Keratinocyte (primary cell): ENCODE data around the gene ATP2B1.

Source experiments
- CTCF ChIP-seq, 3 experiments: IDR thresholded peaks in 1 of 3; conservative IDR thresholded peaks in 1 of 3; optimal IDR thresholded peaks in 1 of 3; 2 replicates in 2 of 3; 3 replicates in 1 of 3; pipeline versions ENCODE3 to v1.5.1; 2011; ENCODE audit warnings: low read length in 3 of 3, mild to moderate bottlenecking in 3 of 3, moderate library complexity in 2 of 3, control low read depth in 1 of 3, inconsistent platforms in 1 of 3; ENCODE audit not compliant: insufficient read depth in 2 of 3; ENCODE audit errors: extremely low read depth in 1 of 3
- EZH2 ChIP-seq: IDR thresholded peaks from one replicate; pipeline ENCODE4 v1.6.1; 2012; ENCODE audit warnings: inconsistent platforms, mild to moderate bottlenecking, low read length, moderate library complexity

- TF ChIP-seq CTCF (optimal IDR thresholded peaks at IDR 0.05 in 1 of 3, IDR thresholded peaks at IDR 0.05 in 1 of 3, conservative IDR thresholded peaks at IDR 0.05 in 1 of 3; ENCODE audit: extremely low read depth in 1 of 3, insufficient read depth in 2 of 3, low read length in 3 of 3) (no peak), EZH2 (no peak)
Measured at GRCh38 chr12:89693639-89694202, 14.9 kb downstream of the ATP2B1 start.
